ENCODE results near the gene GPR31.

GPR31 gene

GRCh38 chr6:167120583-167120903 lies 37.2 kb downstream of the GPR31 start:
- in situ Hi-C loops (cut with MboI; ENCODE audit: low sequenced_read_pairs), result no loop called here

- in situ Hi-C loops (cut with MboI; ENCODE audit: low sequenced_read_pairs), result no loop called here
These were observed 37.9 kb downstream of the GPR31 start for GRCh38 chr6:167119670-167120582.

- in situ Hi-C loops (cut with MboI; ENCODE audit: low sequenced_read_pairs), result no loop called here
These were observed 38.9 kb downstream of the GPR31 start for GRCh38 chr6:167118839-167119238.

GRCh38 chr6:167118006-167118405 lies 39.8 kb downstream of the GPR31 start:
- in situ Hi-C loops (cut with MboI; ENCODE audit: low sequenced_read_pairs), result no loop called here

GRCh38 chr6:167116838-167117228 lies 40.9 kb downstream of the GPR31 start:
- in situ Hi-C loops (cut with MboI; ENCODE audit: low sequenced_read_pairs), result no loop called here

- in situ Hi-C loops (cut with MboI; ENCODE audit: low sequenced_read_pairs), result no loop called here
These were observed 41.5 kb downstream of the GPR31 start for GRCh38 chr6:167116109-167116837.

GRCh38 chr6:167115054-167115453 lies 42.7 kb downstream of the GPR31 start:
- in situ Hi-C loops (cut with MboI; ENCODE audit: low sequenced_read_pairs), result no loop called here

- in situ Hi-C loops (cut with MboI; ENCODE audit: low sequenced_read_pairs), result no loop called here
These were observed 43.6 kb downstream of the GPR31 start for GRCh38 chr6:167113935-167114910.

GRCh38 chr6:167113047-167113754 lies 44.6 kb downstream of the GPR31 start:
- in situ Hi-C loops (cut with MboI; ENCODE audit: low sequenced_read_pairs), result no loop called here

- in situ Hi-C loops (cut with MboI; ENCODE audit: low sequenced_read_pairs), result no loop called here
These were observed 45.4 kb downstream of the GPR31 start for GRCh38 chr6:167112421-167112820.

GRCh38 chr6:167111597-167111996 lies 46.2 kb downstream of the GPR31 start:
- in situ Hi-C loops (cut with MboI; ENCODE audit: low sequenced_read_pairs), result no loop called here

- in situ Hi-C loops (cut with MboI; ENCODE audit: low sequenced_read_pairs), result no loop called here
These were observed 48.1 kb downstream of the GPR31 start for GRCh38 chr6:167109651-167110050.

- in situ Hi-C loops (cut with MboI; ENCODE audit: low sequenced_read_pairs), result no loop called here
These were observed 49.5 kb downstream of the GPR31 start for GRCh38 chr6:167108278-167108677.

- in situ Hi-C loops (cut with MboI; ENCODE audit: low sequenced_read_pairs), result no loop called here
These were observed 50.0 kb downstream of the GPR31 start for GRCh38 chr6:167107787-167108186.

GRCh38 chr6:167106406-167106805 lies 51.4 kb downstream of the GPR31 start:
- in situ Hi-C loops (cut with MboI; ENCODE audit: low sequenced_read_pairs), result no loop called here
